Endothelial cell (in vitro differentiated cells): Measurements from ENCODE around the gene SYT10. TPM values are rescaled to one million over a fixed set of nuclear protein-coding genes. Genes with fewer than 3 reads are reported as not detected.

Experiments used
- DNase-seq: peaks from one replicate; pipeline ENCODE4 v3.0.0; 2021; ENCODE audit warnings: low spot score
- H3K27ac Mint-ChIP-seq: one replicate; pipeline ENCODE4 v1.8.0; 2021; ENCODE audit warnings: mixed read lengths, inconsistent platforms; ENCODE audit not compliant: unreplicated experiment
- H3K27me3 Mint-ChIP-seq: one replicate; pipeline ENCODE4 v1.8.0; 2021; ENCODE audit warnings: mild to moderate bottlenecking, moderate library complexity, mixed read lengths, inconsistent platforms; ENCODE audit not compliant: unreplicated experiment
- H3K36me3 Mint-ChIP-seq: one replicate; pipeline ENCODE4 v1.8.0; 2021; ENCODE audit warnings: mild to moderate bottlenecking, low read depth, mixed read lengths, inconsistent platforms; ENCODE audit not compliant: unreplicated experiment
- H3K4me1 Mint-ChIP-seq: one replicate; pipeline ENCODE4 v1.8.0; 2021; ENCODE audit warnings: mild to moderate bottlenecking, mixed read lengths, inconsistent platforms; ENCODE audit not compliant: unreplicated experiment
- H3K4me3 Mint-ChIP-seq: one replicate; pipeline ENCODE4 v1.8.0; 2021; ENCODE audit warnings: mild to moderate bottlenecking, mixed read lengths, inconsistent platforms; ENCODE audit not compliant: unreplicated experiment
- H3K9me3 Mint-ChIP-seq: one replicate; pipeline ENCODE4 v1.8.0; 2021; ENCODE audit warnings: mixed read lengths, inconsistent platforms; ENCODE audit not compliant: unreplicated experiment
- total RNA-seq: library from RNA; stranded (reverse); fragmentation: NEBNext Ultra II Directional; extraction: Animal tissue kit (Norgen Biotek cat#: 25700); gene quantifications from one replicate; pipeline ENCODE4 v1.2.1, GENCODE V29; 2021; ENCODE audit not compliant: unreplicated experiment
- TF ChIP-seq, protein P1 (sequence below): fragments of 200-600 bp; sonication (generic); IDR thresholded peaks from one replicate; pipeline ENCODE4 v1.5.0; 2021; ENCODE audit warnings: antibody characterized with exemption; ENCODE audit not compliant: unreplicated experiment

SYT10 gene
- total RNA-seq, 1 donor from 2014 or later, result 0.10 TPM

- Mint-ChIP-seq H3K27me3 (peaks cover 2% of the 10 kb centered on the region), H3K27ac (no peak overlapping the region), H3K9me3 (no peaks in the 10 kb centered on the region), H3K4me3 (peak overlapping the region; percentile 87), H3K4me1 (no peaks in the 10 kb centered on the region), H3K36me3 (peaks cover 5% of the 10 kb centered on the region)
- TF ChIP-seq, protein P1, sequence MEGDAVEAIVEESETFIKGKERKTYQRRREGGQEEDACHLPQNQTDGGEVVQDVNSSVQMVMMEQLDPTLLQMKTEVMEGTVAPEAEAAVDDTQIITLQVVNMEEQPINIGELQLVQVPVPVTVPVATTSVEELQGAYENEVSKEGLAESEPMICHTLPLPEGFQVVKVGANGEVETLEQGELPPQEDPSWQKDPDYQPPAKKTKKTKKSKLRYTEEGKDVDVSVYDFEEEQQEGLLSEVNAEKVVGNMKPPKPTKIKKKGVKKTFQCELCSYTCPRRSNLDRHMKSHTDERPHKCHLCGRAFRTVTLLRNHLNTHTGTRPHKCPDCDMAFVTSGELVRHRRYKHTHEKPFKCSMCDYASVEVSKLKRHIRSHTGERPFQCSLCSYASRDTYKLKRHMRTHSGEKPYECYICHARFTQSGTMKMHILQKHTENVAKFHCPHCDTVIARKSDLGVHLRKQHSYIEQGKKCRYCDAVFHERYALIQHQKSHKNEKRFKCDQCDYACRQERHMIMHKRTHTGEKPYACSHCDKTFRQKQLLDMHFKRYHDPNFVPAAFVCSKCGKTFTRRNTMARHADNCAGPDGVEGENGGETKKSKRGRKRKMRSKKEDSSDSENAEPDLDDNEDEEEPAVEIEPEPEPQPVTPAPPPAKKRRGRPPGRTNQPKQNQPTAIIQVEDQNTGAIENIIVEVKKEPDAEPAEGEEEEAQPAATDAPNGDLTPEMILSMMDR, result no peak
- peak; percentile 23 for DNase-seq
Measured at GRCh38 chr12:33438851-33439586, 600 bp downstream of the SYT10 start.

DNA sequence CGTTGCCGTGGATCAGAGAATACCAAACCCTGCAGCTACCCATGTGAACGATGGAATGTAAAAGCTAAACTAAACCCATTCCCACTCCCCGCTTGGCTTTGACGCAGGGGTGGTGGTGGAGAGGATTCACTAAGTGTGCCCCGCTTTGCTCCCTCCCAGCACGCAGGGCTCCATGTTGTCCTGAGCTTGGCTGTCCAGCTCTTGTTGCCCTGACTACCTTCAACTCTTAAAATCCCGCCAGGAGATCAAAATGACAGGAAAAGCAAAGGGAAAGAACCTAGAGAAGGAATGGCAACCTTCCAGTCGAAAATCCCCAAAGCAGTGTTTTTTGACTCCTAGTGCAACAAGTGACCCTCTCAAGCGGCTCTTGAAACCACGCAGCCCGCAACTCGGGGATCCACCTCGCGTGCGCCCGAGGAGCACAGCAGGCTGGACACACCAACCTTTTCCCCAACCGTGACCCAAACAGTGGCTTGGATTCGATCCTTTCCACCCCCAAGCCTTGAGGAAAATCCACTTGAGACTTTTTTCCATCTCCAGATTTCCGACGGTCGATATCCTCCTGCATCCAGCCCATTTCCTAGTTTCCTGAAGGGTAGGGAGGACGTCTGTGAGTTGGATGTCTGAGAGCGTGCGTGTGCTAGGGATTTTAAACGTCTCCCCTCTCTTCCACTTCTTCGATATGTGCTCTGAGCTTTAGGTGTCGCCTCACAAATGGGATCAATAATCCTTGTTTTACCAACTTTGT is 1.4 kb downstream of the SYT10 start:
- Mint-ChIP-seq H3K4me3 (no peak overlapping the region), H3K9me3 (no peaks in the 10 kb centered on the region), H3K27ac (no peak overlapping the region), H3K4me1 (no peaks in the 10 kb centered on the region), H3K36me3 (peaks cover 5% of the 10 kb centered on the region), H3K27me3 (peaks cover 2% of the 10 kb centered on the region)
- no peak for DNase-seq
- TF ChIP-seq, protein P1, result no peak

DNA sequence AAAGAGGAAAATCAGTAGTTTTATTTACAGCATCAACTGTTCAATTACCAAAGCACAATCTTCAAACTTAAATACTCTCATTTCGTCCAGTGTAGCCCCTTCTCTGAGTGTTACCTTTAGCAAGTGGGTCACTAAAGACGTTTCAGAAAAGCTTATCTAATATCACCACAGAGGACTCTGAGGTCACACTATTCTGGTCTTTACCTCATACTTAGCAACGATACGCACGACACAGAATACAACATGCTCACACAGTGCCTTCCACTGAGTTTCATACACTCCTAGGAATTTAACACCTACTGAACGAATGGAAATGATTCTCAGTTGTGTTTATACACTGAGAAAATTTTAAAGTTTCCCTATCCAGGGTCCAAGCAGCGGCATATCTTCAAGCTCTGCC is 2.0 kb downstream of the SYT10 start:
- Mint-ChIP-seq H3K4me3 (no peak overlapping the region), H3K27ac (no peak overlapping the region), H3K27me3 (peaks cover 2% of the 10 kb centered on the region), H3K4me1 (no peaks in the 10 kb centered on the region), H3K36me3 (peaks cover 5% of the 10 kb centered on the region), H3K9me3 (no peaks in the 10 kb centered on the region)
- no peak for DNase-seq
- TF ChIP-seq, protein P1, result no peak

GRCh38 chr12:33432992-33433391 is 6.6 kb downstream of the SYT10 start:
- TF ChIP-seq, protein P1, result no peak
- Mint-ChIP-seq H3K4me1 (no peaks in the 10 kb centered on the region), H3K4me3 (no peak overlapping the region), H3K27ac (no peak overlapping the region), H3K27me3 (no peaks in the 10 kb centered on the region), H3K36me3 (no peaks in the 10 kb centered on the region), H3K9me3 (no peaks in the 10 kb centered on the region)
- no peak for DNase-seq

DNA sequence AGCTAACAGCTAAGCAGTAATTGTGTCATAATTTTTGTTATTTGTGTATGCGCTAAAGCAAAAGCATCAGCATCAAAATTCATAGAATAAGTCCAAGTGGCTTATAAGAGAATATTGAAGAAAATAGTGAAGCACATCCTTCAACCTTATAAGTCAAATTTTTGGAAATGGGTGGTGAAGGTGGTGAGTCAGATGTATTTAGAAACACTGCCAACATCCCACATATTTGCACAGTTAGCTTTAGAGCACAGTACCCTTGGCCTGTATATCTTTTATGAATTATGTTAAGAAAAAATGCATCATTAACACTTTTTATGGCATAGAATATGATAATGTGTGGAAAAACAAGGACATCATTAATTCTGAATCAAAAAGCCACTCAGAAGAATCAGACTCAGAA is 8.0 kb downstream of the SYT10 start:
- no peak overlapping the region for H3K27ac Mint-ChIP-seq
- no peaks in the 10 kb centered on the region for H3K9me3 Mint-ChIP-seq
- TF ChIP-seq, protein P1, result no peak
- no peaks in the 10 kb centered on the region for H3K4me1 Mint-ChIP-seq
- no peaks in the 10 kb centered on the region for H3K27me3 Mint-ChIP-seq
- no peaks in the 10 kb centered on the region for H3K36me3 Mint-ChIP-seq
- DNase-seq, result no peak
- no peak overlapping the region for H3K4me3 Mint-ChIP-seq
